ENCODE data around the gene SLC25A42. TPM values are rescaled to one million over a fixed set of nuclear protein-coding genes. Genes with fewer than 3 reads are reported as not detected.

The SLC25A42 gene
- polyA plus RNA-seq, 2 of the 4 experiments (the other 2 are of a cell fraction), result 0.92 to 1.3 TPM

- ATAC-seq, result no peak
- no peak overlapping the region for H3K4me2 ChIP-seq
- H3K27ac ChIP-seq, result no peak overlapping the region
- ChIA-PET POLR2A (no interaction called here), CTCF (interaction anchor here (1.5 kb wide), 1 partner anchor 9 kb away, joined by 4 read pairs; no protein-coding TSS in a partner anchor)
- TF ChIP-seq EP300 (IDR thresholded peaks at IDR 0.05), result no peak
- no peak for TF ChIP-seq HEYL (CRISPR knock-in tag; IDR thresholded peaks at IDR 0.05)
- TF ChIP-seq TP53 (CRISPR knock-in tag; IDR thresholded peaks at IDR 0.05), result no peak
- no peak for TF ChIP-seq JUN (IDR thresholded peaks at IDR 0.05)
- TF ChIP-seq CHD4 (IDR thresholded peaks at IDR 0.05; ENCODE audit: borderline replicate concordance), result no peak
- H3K4me1 ChIP-seq, result no peaks in the 10 kb centered on the region
- H3K4me3 ChIP-seq, result no peak overlapping the region
- no peak for FAIRE-seq
- no peak for DNase-seq (ENCODE audit: low read depth in 1 of 2, low spot score in 1 of 2)
- WGBS (ENCODE audit: missing lambda C conversion rate), result 85% methylated on average over 4 of the region's 4 CpGs
- H3K9me3 ChIP-seq, result no peaks in the 10 kb centered on the region
These were observed 13.7 kb upstream of the SLC25A42 start for GRCh38 chr19:19050104-19050503.

GRCh38 chr19:19050731-19051130, 13.1 kb upstream of the SLC25A42 start:
- DNase-seq (ENCODE audit: low read depth in 1 of 2, low spot score in 1 of 2) (no peak), ATAC-seq (no peak), FAIRE-seq (no peak)
- H3K4me3 ChIP-seq, result no peak overlapping the region
- H3K4me1 ChIP-seq, result no peaks in the 10 kb centered on the region
- ChIA-PET POLR2A (no interaction called here), CTCF (interaction anchor here (0.9 to 1.5 kb wide), 2 partner anchors 9 to 11 kb away, joined by 3 to 4 read pairs; no protein-coding TSS in a partner anchor)
- no peaks in the 10 kb centered on the region for H3K9me3 ChIP-seq
- H3K27ac ChIP-seq, result no peak overlapping the region
- WGBS (ENCODE audit: missing lambda C conversion rate), result 93% methylated on average over 2 of the region's 2 CpGs
- TF ChIP-seq HES2 (IDR thresholded peaks at IDR 0.05) (no peak), GATA3 (IDR thresholded peaks at IDR 0.05; ENCODE audit: borderline replicate concordance) (no peak), NPAS2 (CRISPR knock-in tag; IDR thresholded peaks at IDR 0.05; ENCODE audit: borderline replicate concordance) (no peak), MYC (IDR thresholded peaks at IDR 0.05; ENCODE audit: borderline replicate concordance, low read length) (no peak)
- no peak overlapping the region for H3K4me2 ChIP-seq

GRCh38 chr19:19051478-19052213, 12.1 kb upstream of the SLC25A42 start:
- POLR2A ChIA-PET, result interaction anchor here (0.6 kb wide), 1 partner anchor 60 kb away, joined by 4 read pairs; no protein-coding TSS in a partner anchor
- no peaks in the 10 kb centered on the region for H3K9me3 ChIP-seq
- H3K4me2 ChIP-seq, result no peak overlapping the region
- no peak for TF ChIP-seq ZSCAN20 (CRISPR knock-in tag; IDR thresholded peaks at IDR 0.05)
- no peak for TF ChIP-seq ZNF302 (CRISPR knock-in tag; IDR thresholded peaks at IDR 0.05)
- TF ChIP-seq POLR2A (IDR thresholded peaks at IDR 0.05; ENCODE audit: low read length), result no peak
- no peak for TF ChIP-seq RCOR1 (IDR thresholded peaks at IDR 0.05; ENCODE audit: low read depth, low read length)
- no peak for TF ChIP-seq HMGXB4 (CRISPR knock-in tag; IDR thresholded peaks at IDR 0.05; ENCODE audit: borderline replicate concordance)
- TF ChIP-seq CBX8 (IDR thresholded peaks at IDR 0.05), result no peak
- TF ChIP-seq FOXS1 (CRISPR knock-in tag; IDR thresholded peaks at IDR 0.05), result no peak
- no peak for TF ChIP-seq MAZ (IDR thresholded peaks at IDR 0.05; ENCODE audit: borderline replicate concordance, low read depth, low read length)
- no peak for TF ChIP-seq E2F6 (IDR thresholded peaks at IDR 0.05; ENCODE audit: borderline replicate concordance, low read depth)
- TF ChIP-seq HDAC2 (IDR thresholded peaks at IDR 0.05), result no peak
- no peak for TF ChIP-seq BHLHE40 (IDR thresholded peaks at IDR 0.05; ENCODE audit: low read depth, low read length)
- no peak for TF ChIP-seq SMC3 (IDR thresholded peaks at IDR 0.05)
- TF ChIP-seq TFCP2L1 (CRISPR knock-in tag; IDR thresholded peaks at IDR 0.05), result no peak
- no peak for TF ChIP-seq NPAS2 (CRISPR knock-in tag; IDR thresholded peaks at IDR 0.05; ENCODE audit: borderline replicate concordance)
- no peak for TF ChIP-seq TP53 (CRISPR knock-in tag; IDR thresholded peaks at IDR 0.05)
- TF ChIP-seq CHD2 (IDR thresholded peaks at IDR 0.05; ENCODE audit: low read length, partially characterized antibody), result no peak
- no peak for TF ChIP-seq PHF8 (IDR thresholded peaks at IDR 0.05; ENCODE audit: borderline replicate concordance, low read depth)
- TF ChIP-seq FOSL2 (IDR thresholded peaks at IDR 0.05), result no peak
- no peak for TF ChIP-seq FOSL2 (CRISPR knock-in tag; IDR thresholded peaks at IDR 0.05)
- no peak for TF ChIP-seq HOXB13 (CRISPR knock-in tag; IDR thresholded peaks at IDR 0.05; ENCODE audit: low read depth)
- no peak for TF ChIP-seq MAX (IDR thresholded peaks at IDR 0.05)
- 88% methylated on average over 6 of the region's 20 CpGs for WGBS (ENCODE audit: missing lambda C conversion rate)
- H3K4me1 ChIP-seq, result no peaks in the 10 kb centered on the region
- DNase-seq (ENCODE audit: low read depth in 1 of 2, low spot score in 1 of 2), result no peak
- FAIRE-seq, result no peak
- CTCF ChIA-PET, result interaction anchor here (0.6 to 1.6 kb wide), 5 partner anchors 8 to 318 kb away, joined by 3 to 6 read pairs (median 3); no protein-coding TSS in a partner anchor
- H3K27ac ChIP-seq, result no peak overlapping the region
- ATAC-seq, result no peak; a peak in 1 of 6 replicates
- no peak overlapping the region for H3K4me3 ChIP-seq
